HEK293 (cell line): ENCODE measurements around the gene SLC18A3.

Experiments used
- CTCF ChIA-PET: fragments of 350-600 bp; formaldehyde crosslinking; extraction: SDS; loops from one replicate; lab custom pipeline; 2021; ENCODE audit warnings: antibody characterized with exemption; lab: Yijun Ruan, JAX
- POLR2A ChIA-PET: fragments of 300-600 bp; formaldehyde crosslinking; extraction: SDS; loops from one replicate; lab custom pipeline; 2020; ENCODE audit warnings: antibody characterized with exemption, inconsistent platforms; lab: Yijun Ruan, JAX
- H3K27ac ChIP-seq: fragments of 200-500 bp; sonication (Bioruptor generic); 2 replicates; pipeline ENCODE4 v1.5.1; 2014; ENCODE audit warnings: low read depth, low read length, control low read depth, inconsistent platforms; ENCODE audit errors: extremely low read depth
- H3K36me3 ChIP-seq, 2 experiments: fragments of 200-500 bp in 1 of 2; sonication (Bioruptor generic) in 1 of 2; 1 replicate in 1 of 2; 2 replicates in 1 of 2; pipeline ENCODE4 v1.5.1; 2014 to 2017; ENCODE audit warnings: inconsistent platforms in 2 of 2, low read length in 2 of 2; ENCODE audit not compliant: control insufficient read depth in 2 of 2, insufficient read depth in 1 of 2
- H3K4me1 ChIP-seq: fragments of 200-500 bp; sonication (Bioruptor generic); 2 replicates; pipeline ENCODE4 v1.5.1; 2014; ENCODE audit warnings: mild to moderate bottlenecking, low read length, inconsistent platforms; ENCODE audit not compliant: control insufficient read depth, insufficient read depth
- H3K4me3 ChIP-seq: 2 replicates; pipeline ENCODE4 v1.5.1; 2011; ENCODE audit warnings: low read depth, mild to moderate bottlenecking, control low read depth, low read length, moderate library complexity
- H3K9me3 ChIP-seq: fragments of 200-500 bp; sonication (Bioruptor generic); 2 replicates; pipeline ENCODE4 v1.5.1; 2014; ENCODE audit warnings: low read depth, low read length, inconsistent platforms; ENCODE audit not compliant: control insufficient read depth, insufficient read depth
- GLIS2 ChIP-seq: fragments of 450-650 bp; formaldehyde crosslinking; IDR thresholded peaks from 2 replicates; pipeline ENCODE4 v1.5.1; 2016; ENCODE audit warnings: missing biosample characterization, missing genetic modification characterization
- KLF7 ChIP-seq: fragments of 450-650 bp; formaldehyde crosslinking; IDR thresholded peaks from 2 replicates; pipeline ENCODE4 v1.5.1; 2016; ENCODE audit warnings: missing biosample characterization, missing genetic modification characterization, borderline replicate concordance
- REPIN1 ChIP-seq: fragments of 450-650 bp; formaldehyde crosslinking; IDR thresholded peaks from 2 replicates; pipeline ENCODE4 v1.5.1; 2017; ENCODE audit warnings: missing biosample characterization, missing genetic modification characterization, low read depth
- TRIM28 ChIP-seq: IDR thresholded peaks from 2 replicates; pipeline ENCODE4 v1.6.1; 2011; ENCODE audit warnings: low read length, control low read depth, borderline replicate concordance
- TSHZ1 ChIP-seq: fragments of 450-650 bp; formaldehyde crosslinking; IDR thresholded peaks from 2 replicates; pipeline ENCODE4 v1.5.1; 2016; ENCODE audit warnings: missing biosample characterization, missing genetic modification characterization, borderline replicate concordance
- ZBTB17 ChIP-seq: fragments of 450-650 bp; formaldehyde crosslinking; IDR thresholded peaks from 2 replicates; pipeline ENCODE4 v1.5.1; 2016; ENCODE audit warnings: missing biosample characterization, missing genetic modification characterization
- ZBTB26 ChIP-seq: fragments of 450-650 bp; formaldehyde crosslinking; optimal IDR thresholded peaks from 2 replicates; pipeline ENCODE3; 2016; ENCODE audit warnings: missing biosample characterization, mild to moderate bottlenecking, missing genetic modification characterization
- ZBTB48 ChIP-seq: fragments of 450-650 bp; formaldehyde crosslinking; IDR thresholded peaks from 2 replicates; pipeline ENCODE4 v1.5.1; 2016; ENCODE audit warnings: missing biosample characterization, missing genetic modification characterization
- ZBTB6 ChIP-seq: fragments of 450-650 bp; formaldehyde crosslinking; IDR thresholded peaks from 2 replicates; pipeline ENCODE4 v1.5.1; 2017; ENCODE audit warnings: missing biosample characterization, missing genetic modification characterization
- ZIC2 ChIP-seq: fragments of 450-650 bp; formaldehyde crosslinking; IDR thresholded peaks from 2 replicates; pipeline ENCODE4 v1.5.1; 2016; ENCODE audit warnings: missing biosample characterization, missing genetic modification characterization
- ZNF214 ChIP-seq: fragments of 450-650 bp; formaldehyde crosslinking; IDR thresholded peaks from 2 replicates; pipeline ENCODE4 v1.5.1; 2017; ENCODE audit warnings: missing biosample characterization, mild to moderate bottlenecking, missing genetic modification characterization, borderline replicate concordance
- ZNF280C ChIP-seq: fragments of 450-650 bp; formaldehyde crosslinking; IDR thresholded peaks from 2 replicates; pipeline ENCODE4 v1.5.1; 2016; ENCODE audit warnings: missing biosample characterization, missing genetic modification characterization
- ZNF518A ChIP-seq: fragments of 450-650 bp; formaldehyde crosslinking; conservative IDR thresholded peaks from 2 replicates; pipeline ENCODE4 v1.5.1; 2016; ENCODE audit warnings: low read depth, missing biosample characterization, missing genetic modification characterization
- ZNF530 ChIP-seq: fragments of 450-650 bp; formaldehyde crosslinking; IDR thresholded peaks from 2 replicates; pipeline ENCODE4 v1.5.1; 2016; ENCODE audit warnings: low read depth, missing biosample characterization, missing genetic modification characterization
- ZNF660 ChIP-seq: fragments of 450-650 bp; IDR thresholded peaks from 2 replicates; pipeline ENCODE4 v1.5.1; 2018; ENCODE audit warnings: missing biosample characterization, mild to moderate bottlenecking, missing genetic modification characterization
- ZSCAN23 ChIP-seq: fragments of 450-650 bp; formaldehyde crosslinking; IDR thresholded peaks from 2 replicates; pipeline ENCODE4 v1.5.1; 2016; ENCODE audit warnings: missing biosample characterization, missing genetic modification characterization
- ZSCAN30 ChIP-seq: fragments of 450-650 bp; IDR thresholded peaks from 2 replicates; pipeline ENCODE4 v1.5.1; 2018; ENCODE audit warnings: missing biosample characterization, mild to moderate bottlenecking, missing genetic modification characterization, moderate library complexity
- TF ChIP-seq, protein P1 (sequence below): fragments of 450-650 bp; formaldehyde crosslinking; IDR thresholded peaks from 2 replicates; pipeline ENCODE4 v1.5.1; 2016; ENCODE audit warnings: missing biosample characterization, missing genetic modification characterization
- TF ChIP-seq, protein P2 (sequence below): fragments of 450-650 bp; formaldehyde crosslinking; IDR thresholded peaks from 2 replicates; pipeline ENCODE4 v1.5.1; 2016; ENCODE audit warnings: missing biosample characterization, missing genetic modification characterization

The SLC18A3 gene

DNA sequence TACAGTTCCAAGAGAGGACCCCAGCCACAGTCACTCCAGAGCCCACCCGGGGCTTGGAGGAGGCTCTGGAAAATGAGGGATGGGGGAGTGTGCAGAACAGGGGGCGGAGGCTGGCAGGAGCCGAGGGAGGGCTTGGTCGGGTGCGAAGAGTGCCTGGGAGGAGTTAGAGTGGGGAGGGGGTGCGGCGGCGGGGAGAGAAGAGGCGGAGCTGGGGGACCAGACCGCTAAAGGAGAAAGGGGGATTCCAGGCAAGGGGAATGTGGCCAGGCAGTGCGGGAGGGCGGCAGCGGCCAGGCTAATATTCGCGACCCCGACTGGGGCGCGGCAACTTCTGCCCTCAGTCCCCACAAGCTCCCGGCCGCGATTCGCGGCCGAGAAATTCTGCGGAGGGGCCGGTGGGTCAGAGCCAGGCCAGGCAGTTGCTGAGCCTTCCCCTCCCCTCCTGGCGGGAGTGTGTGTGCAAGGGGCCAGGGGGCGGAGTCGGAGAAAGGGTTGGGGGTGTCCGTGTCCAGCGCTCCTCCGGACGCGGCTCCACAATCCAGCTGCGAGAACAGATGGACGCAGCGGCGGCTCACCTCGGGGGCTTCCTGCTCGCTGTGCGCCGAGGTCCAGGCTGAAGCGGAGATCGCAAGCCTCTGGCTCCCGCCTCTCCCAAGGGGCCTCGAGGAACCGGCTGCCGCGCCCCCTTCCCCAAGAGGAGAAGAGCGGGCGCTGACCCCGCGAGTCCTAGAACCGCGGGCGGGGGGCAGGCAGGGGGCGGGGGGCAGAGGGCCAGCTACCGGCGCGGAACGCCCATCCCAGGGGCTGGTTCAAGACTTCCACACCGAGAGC, 612 bp upstream of the SLC18A3 start:
- Histone ChIP-seq H3K27ac (no peak overlapping the region), H3K4me3 (no peak overlapping the region), H3K9me3 (no peaks in the 10 kb centered on the region), H3K36me3 (no peaks in the 10 kb centered on the region), H3K4me1 (no peaks in the 10 kb centered on the region; the same call in 1 of the 2 replicates)
- ChIA-PET POLR2A (no interaction called here), CTCF (interaction anchor here (3.2 kb wide), 1 partner anchor 14 kb away, joined by 10 read pairs; no protein-coding TSS in a partner anchor)
- TF ChIP-seq GLIS2 (tag by site-specific recombination), result peak; percentile 58
- TF ChIP-seq ZNF280C (tag by site-specific recombination), result no peak
- peak; percentile 78 for TF ChIP-seq ZBTB17
- TF ChIP-seq ZNF214 (tag by site-specific recombination), result no peak
- no peak for TF ChIP-seq ZNF530
- TF ChIP-seq ZSCAN30 (tag by site-specific recombination), result no peak
- TF ChIP-seq ZBTB26 (tag by site-specific recombination), result peak; percentile 21
- TF ChIP-seq ZNF660, result no peak
- TF ChIP-seq, protein P1, sequence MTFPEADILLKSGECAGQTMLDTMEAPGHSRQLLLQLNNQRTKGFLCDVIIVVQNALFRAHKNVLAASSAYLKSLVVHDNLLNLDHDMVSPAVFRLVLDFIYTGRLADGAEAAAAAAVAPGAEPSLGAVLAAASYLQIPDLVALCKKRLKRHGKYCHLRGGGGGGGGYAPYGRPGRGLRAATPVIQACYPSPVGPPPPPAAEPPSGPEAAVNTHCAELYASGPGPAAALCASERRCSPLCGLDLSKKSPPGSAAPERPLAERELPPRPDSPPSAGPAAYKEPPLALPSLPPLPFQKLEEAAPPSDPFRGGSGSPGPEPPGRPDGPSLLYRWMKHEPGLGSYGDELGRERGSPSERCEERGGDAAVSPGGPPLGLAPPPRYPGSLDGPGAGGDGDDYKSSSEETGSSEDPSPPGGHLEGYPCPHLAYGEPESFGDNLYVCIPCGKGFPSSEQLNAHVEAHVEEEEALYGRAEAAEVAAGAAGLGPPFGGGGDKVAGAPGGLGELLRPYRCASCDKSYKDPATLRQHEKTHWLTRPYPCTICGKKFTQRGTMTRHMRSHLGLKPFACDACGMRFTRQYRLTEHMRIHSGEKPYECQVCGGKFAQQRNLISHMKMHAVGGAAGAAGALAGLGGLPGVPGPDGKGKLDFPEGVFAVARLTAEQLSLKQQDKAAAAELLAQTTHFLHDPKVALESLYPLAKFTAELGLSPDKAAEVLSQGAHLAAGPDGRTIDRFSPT, result no peak
- TF ChIP-seq REPIN1 (tag by site-specific recombination), result no peak
- TF ChIP-seq ZNF518A, result no peak
- peak; percentile 40; the same call in 1 of the 2 replicates for TF ChIP-seq ZBTB48 (tag by site-specific recombination)
- TF ChIP-seq ZBTB6, result no peak
- TF ChIP-seq, protein P2, sequence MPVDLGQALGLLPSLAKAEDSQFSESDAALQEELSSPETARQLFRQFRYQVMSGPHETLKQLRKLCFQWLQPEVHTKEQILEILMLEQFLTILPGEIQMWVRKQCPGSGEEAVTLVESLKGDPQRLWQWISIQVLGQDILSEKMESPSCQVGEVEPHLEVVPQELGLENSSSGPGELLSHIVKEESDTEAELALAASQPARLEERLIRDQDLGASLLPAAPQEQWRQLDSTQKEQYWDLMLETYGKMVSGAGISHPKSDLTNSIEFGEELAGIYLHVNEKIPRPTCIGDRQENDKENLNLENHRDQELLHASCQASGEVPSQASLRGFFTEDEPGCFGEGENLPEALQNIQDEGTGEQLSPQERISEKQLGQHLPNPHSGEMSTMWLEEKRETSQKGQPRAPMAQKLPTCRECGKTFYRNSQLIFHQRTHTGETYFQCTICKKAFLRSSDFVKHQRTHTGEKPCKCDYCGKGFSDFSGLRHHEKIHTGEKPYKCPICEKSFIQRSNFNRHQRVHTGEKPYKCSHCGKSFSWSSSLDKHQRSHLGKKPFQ, result no peak
- no peak for TF ChIP-seq KLF7
- TF ChIP-seq TSHZ1 (tag by site-specific recombination), result no peak
- TF ChIP-seq ZIC2 (tag by site-specific recombination), result peak; percentile 79
- no peak for TF ChIP-seq TRIM28
- TF ChIP-seq ZSCAN23 (tag by site-specific recombination), result no peak
